GM23248 (cell line): ENCODE data around the gene PDE6H. TPM values are rescaled to one million over a fixed set of nuclear protein-coding genes. Genes with fewer than 3 reads are reported as not detected.

ENCODE experiments used
- DNase-seq: peaks from one replicate; pipeline ENCODE4 v3.0.0-alpha.2; 2015
- H2AFZ ChIP-seq: fragments of 200-600 bp; sonication (generic); 2 replicates; pipeline ENCODE4 v1.6.1; 2016; ENCODE audit warnings: antibody characterized with exemption
- H3F3A ChIP-seq: fragments of 200-600 bp; sonication (generic); 2 replicates; pipeline ENCODE4 v1.6.1; 2016; ENCODE audit warnings: mild to moderate bottlenecking, antibody characterized with exemption, mixed run types; ENCODE audit not compliant: insufficient read depth
- H3K27ac ChIP-seq: fragments of 200-600 bp; sonication (generic); 2 replicates; pipeline ENCODE4 v1.5.1; 2016; ENCODE audit warnings: mild to moderate bottlenecking
- H3K27me3 ChIP-seq: fragments of 200-600 bp; sonication (generic); replicated peaks from 2 replicates; pipeline ENCODE4 v1.6.1; 2016; ENCODE audit warnings: mild to moderate bottlenecking; ENCODE audit not compliant: insufficient read depth
- H3K36me3 ChIP-seq: fragments of 200-600 bp; sonication (generic); 2 replicates; pipeline ENCODE4 v1.6.1; 2016; ENCODE audit warnings: low read depth, mild to moderate bottlenecking
- H3K4me1 ChIP-seq: fragments of 200-600 bp; sonication (generic); 2 replicates; pipeline ENCODE4 v1.6.1; 2016; ENCODE audit warnings: mild to moderate bottlenecking; ENCODE audit not compliant: insufficient read depth
- H3K4me2 ChIP-seq: fragments of 200-600 bp; sonication (generic); one replicate; pipeline ENCODE4 v1.6.1; 2016; ENCODE audit warnings: mild to moderate bottlenecking; ENCODE audit not compliant: unreplicated experiment
- H3K4me3 ChIP-seq: fragments of 200-600 bp; sonication (generic); 2 replicates; pipeline ENCODE4 v1.5.1; 2016; ENCODE audit warnings: mild to moderate bottlenecking
- H3K79me2 ChIP-seq: fragments of 200-600 bp; sonication (generic); 2 replicates; pipeline ENCODE4 v1.6.1; 2016; ENCODE audit warnings: mild to moderate bottlenecking; ENCODE audit not compliant: insufficient read depth
- H3K9ac ChIP-seq: fragments of 200-600 bp; sonication (generic); 2 replicates; pipeline ENCODE4 v1.6.1; 2016; ENCODE audit warnings: mild to moderate bottlenecking
- H3K9me2 ChIP-seq: fragments of 200-600 bp; sonication (generic); 2 replicates; pipeline ENCODE4 v1.6.1; 2016; ENCODE audit warnings: mixed run types, mild to moderate bottlenecking, moderate library complexity; ENCODE audit not compliant: insufficient read depth
- H3K9me3 ChIP-seq: fragments of 200-600 bp; sonication (generic); one replicate; pipeline ENCODE4 v1.6.1; 2017; ENCODE audit warnings: low read depth
- H4K20me1 ChIP-seq: fragments of 200-600 bp; sonication (generic); 2 replicates; pipeline ENCODE4 v1.6.0; 2016; ENCODE audit not compliant: insufficient read depth
- EZH2 ChIP-seq: fragments of 200-600 bp; sonication (generic); IDR thresholded peaks from 2 replicates; pipeline ENCODE4 v1.6.1; 2018; ENCODE audit warnings: antibody characterized with exemption, mild to moderate bottlenecking; ENCODE audit not compliant: insufficient read depth, poor library complexity, severe bottlenecking
- EZH2phosphoT487 ChIP-seq: fragments of 200-600 bp; sonication (generic); IDR thresholded peaks from 2 replicates; pipeline ENCODE4 v1.6.1; 2018; ENCODE audit warnings: antibody characterized with exemption, moderate library complexity, mild to moderate bottlenecking, low read depth; ENCODE audit not compliant: insufficient read depth
- WGBS, 2 experiments: methylation state at CpG; one replicate each; pipeline ENCODE4 v1.1.6; 2015 to 2017; ENCODE audit warnings: low lambda C conversion rate in 2 of 2, low coverage in 1 of 2; ENCODE audit errors: missing lambda C conversion rate in 2 of 2; 5-methylcytosine and 5-hydroxymethylcytosine counted together
- in situ Hi-C: fragments of 300-500 bp; cut with MboI; formaldehyde crosslinking; loops from 2 replicates; pipeline ENCODE4 v1.15.0; 2020
- polyA plus RNA-seq: library from polyadenylated mRNA; unstranded; fragments of >200 nt; fragmentation: Nextera tagmentation; extraction: Ambion mirVana; gene quantifications from 2 replicates; pipeline ENCODE4 v1.2.1, GENCODE V29; 2016
- total RNA-seq: library from RNA; depleted of rRNA; stranded (reverse); fragments of >200 nt; shearing (Covaris generic); gene quantifications from 2 replicates; pipeline ENCODE4 v1.2.3, GENCODE V29; 2014

The PDE6H gene
- total and polyA plus RNA-seq, 2 experiments from 2014 or later: not detected

GRCh38 chr12:14942196-14942931, 30.5 kb upstream of the PDE6H start:
- TF ChIP-seq EZH2 (no peak), EZH2phosphoT487 (no peak)
- no peaks in the 10 kb centered on the region for H3K36me3 ChIP-seq
- no peak overlapping the region for H3K9ac ChIP-seq
- in situ Hi-C loops: no loop called here
- H3K79me2 ChIP-seq: no peaks in the 10 kb centered on the region
- H3K4me1 ChIP-seq: no peaks in the 10 kb centered on the region
- no peak for DNase-seq
- no peak overlapping the region for H3K4me3 ChIP-seq
- no peaks in the 10 kb centered on the region for H3K9me2 ChIP-seq
- H3K27ac ChIP-seq: no peak overlapping the region
- H3K27me3 ChIP-seq: no peaks in the 10 kb centered on the region
- H3K4me2 ChIP-seq: no peak overlapping the region
- 89 to 92% methylated on average over 12 of the region's 12 CpGs for WGBS, 2 experiments
- no peak overlapping the region for H2AFZ ChIP-seq
- no peaks in the 10 kb centered on the region for H3K9me3 ChIP-seq
- H3F3A ChIP-seq: no peaks in the 10 kb centered on the region
- H4K20me1 ChIP-seq: no peaks in the 10 kb centered on the region

- H3K27ac ChIP-seq: no peak overlapping the region
- H3K9ac ChIP-seq: no peak overlapping the region
- no peaks in the 10 kb centered on the region for H3K27me3 ChIP-seq
- H3K4me1 ChIP-seq: peaks cover 18% of the 10 kb centered on the region
- H3K4me3 ChIP-seq: no peak overlapping the region
- H3K9me3 ChIP-seq: no peaks in the 10 kb centered on the region
- peaks cover 12% of the 10 kb centered on the region; the same call in 1 of the 2 replicates for H3F3A ChIP-seq
- no peak overlapping the region for H3K4me2 ChIP-seq
- H4K20me1 ChIP-seq: no peaks in the 10 kb centered on the region
- no peaks in the 10 kb centered on the region for H3K36me3 ChIP-seq
- no peak overlapping the region for H2AFZ ChIP-seq
- DNase-seq: no peak
- no peaks in the 10 kb centered on the region for H3K79me2 ChIP-seq
- in situ Hi-C loops: no loop called here
- TF ChIP-seq EZH2phosphoT487 (no peak), EZH2 (no peak)
- WGBS, 2 experiments: 53 to 60% methylated on average over 2 of the region's 2 CpGs
- H3K9me2 ChIP-seq: no peaks in the 10 kb centered on the region
These were observed 26.7 kb upstream of the PDE6H start for GRCh38 chr12:14946162-14946561.

GRCh38 chr12:14946861-14947260, 26.0 kb upstream of the PDE6H start:
- Histone ChIP-seq H4K20me1 (no peaks in the 10 kb centered on the region), H3K27me3 (no peaks in the 10 kb centered on the region), H3K4me3 (no peak overlapping the region), H3K79me2 (no peaks in the 10 kb centered on the region), H3F3A (peaks cover 19% of the 10 kb centered on the region), H3K27ac (no peak overlapping the region), H3K9me2 (no peaks in the 10 kb centered on the region), H3K36me3 (no peaks in the 10 kb centered on the region), H3K9me3 (no peaks in the 10 kb centered on the region), H2AFZ (no peak overlapping the region), H3K4me2 (no peak overlapping the region), H3K4me1 (peaks cover 22% of the 10 kb centered on the region), H3K9ac (no peak overlapping the region)
- 93 to 100% methylated on average over 1 of the region's 1 CpG for WGBS, 2 experiments
- DNase-seq: no peak
- no peak for TF ChIP-seq EZH2phosphoT487
- in situ Hi-C loops: no loop called here

- peak overlapping the region; percentile 70 for H3K27ac ChIP-seq
- H2AFZ ChIP-seq: peak overlapping the region; percentile 96
- peak overlapping the region; percentile 67 for H3K9ac ChIP-seq
- in situ Hi-C loops: no loop called here
- no peaks in the 10 kb centered on the region for H3K9me3 ChIP-seq
- H4K20me1 ChIP-seq: no peaks in the 10 kb centered on the region
- H3K9me2 ChIP-seq: no peaks in the 10 kb centered on the region
- peak overlapping the region; percentile 45 for H3K4me3 ChIP-seq
- H3K4me2 ChIP-seq: peak overlapping the region; percentile 88
- H3K36me3 ChIP-seq: no peaks in the 10 kb centered on the region
- peak; percentile 75 for DNase-seq
- WGBS, 2 experiments: 7 to 8% methylated on average over 3 of the region's 3 CpGs
- H3K79me2 ChIP-seq: no peaks in the 10 kb centered on the region
- H3K4me1 ChIP-seq: peaks cover 29% of the 10 kb centered on the region
- no peaks in the 10 kb centered on the region for H3K27me3 ChIP-seq
- TF ChIP-seq EZH2 (no peak), EZH2phosphoT487 (no peak)
- peaks cover 30% of the 10 kb centered on the region for H3F3A ChIP-seq
These were observed 24.2 kb upstream of the PDE6H start for GRCh38 chr12:14948672-14949071.

GRCh38 chr12:14949631-14950030, 23.2 kb upstream of the PDE6H start:
- no peak overlapping the region for H3K4me3 ChIP-seq
- H4K20me1 ChIP-seq: no peaks in the 10 kb centered on the region
- no peak overlapping the region for H3K4me2 ChIP-seq
- H3K36me3 ChIP-seq: no peaks in the 10 kb centered on the region
- no peak for DNase-seq
- TF ChIP-seq EZH2phosphoT487 (no peak), EZH2 (no peak)
- WGBS, 2 experiments: 98 to 99% methylated on average over 5 of the region's 5 CpGs
- in situ Hi-C loops: no loop called here
- H2AFZ ChIP-seq: no peak overlapping the region
- H3F3A ChIP-seq: peaks cover 30% of the 10 kb centered on the region
- no peak overlapping the region for H3K9ac ChIP-seq
- H3K4me1 ChIP-seq: peaks cover 29% of the 10 kb centered on the region
- H3K9me3 ChIP-seq: no peaks in the 10 kb centered on the region
- H3K9me2 ChIP-seq: no peaks in the 10 kb centered on the region
- H3K79me2 ChIP-seq: no peaks in the 10 kb centered on the region
- no peak overlapping the region for H3K27ac ChIP-seq
- no peaks in the 10 kb centered on the region for H3K27me3 ChIP-seq
